Measurements from ENCODE around the gene ORC3.

ORC3 gene

GRCh38 chr6:87589693-87590416 is at the start of gene ORC3, which contains the start of gene RARS2:
ORC3 (plus strand) TSS chr6:87590135; CDS start chr6:87590169, 34 bp downstream.
RARS2 (minus strand) TSS chr6:87589987; CDS start chr6:87589957, 30 bp downstream.
- FAIRE-seq, result peak; percentile 91

DNA sequence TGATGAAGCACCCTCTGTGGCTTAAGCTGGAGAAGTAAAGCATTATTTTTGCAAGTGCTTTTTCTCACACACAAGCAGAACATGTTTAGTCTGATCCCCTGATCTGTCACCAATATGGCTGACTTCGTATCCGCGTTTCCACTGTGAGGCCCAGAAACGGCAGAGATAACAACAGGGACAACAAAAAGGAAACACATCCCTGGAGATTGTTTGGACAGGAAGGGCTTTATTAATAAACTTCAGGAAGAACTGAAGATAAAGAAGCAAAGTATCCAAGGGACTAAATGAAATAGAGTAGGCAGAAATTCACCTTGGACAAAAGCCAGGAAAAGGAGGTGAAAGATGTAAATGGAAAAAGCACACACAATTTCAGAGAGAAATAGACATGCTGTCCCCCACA is 49.4 kb upstream of the ORC3 start:
- FAIRE-seq, result no peak

- no peak for FAIRE-seq
Measured at GRCh38 chr6:87541041-87541440, 48.9 kb upstream of the ORC3 start.

DNA sequence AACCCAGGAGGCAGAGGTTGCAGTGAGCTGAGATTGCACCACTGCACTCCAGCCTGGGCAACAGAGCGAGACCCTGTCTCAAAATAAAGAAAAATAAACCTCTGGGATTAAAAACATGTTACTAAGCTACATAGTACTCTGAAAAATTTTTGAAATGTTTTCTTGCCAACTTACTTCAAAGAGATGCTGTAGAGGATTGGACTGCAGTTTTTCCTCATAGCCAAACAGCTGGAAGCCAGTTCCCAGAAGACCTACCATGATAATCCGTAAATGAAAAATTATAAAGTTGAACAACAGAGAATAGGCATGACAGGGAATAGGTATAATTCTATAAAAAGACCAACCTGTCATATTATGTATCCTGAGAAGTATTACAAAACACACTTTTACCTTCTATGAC is 48.2 kb upstream of the ORC3 start:
- no peak for FAIRE-seq

DNA sequence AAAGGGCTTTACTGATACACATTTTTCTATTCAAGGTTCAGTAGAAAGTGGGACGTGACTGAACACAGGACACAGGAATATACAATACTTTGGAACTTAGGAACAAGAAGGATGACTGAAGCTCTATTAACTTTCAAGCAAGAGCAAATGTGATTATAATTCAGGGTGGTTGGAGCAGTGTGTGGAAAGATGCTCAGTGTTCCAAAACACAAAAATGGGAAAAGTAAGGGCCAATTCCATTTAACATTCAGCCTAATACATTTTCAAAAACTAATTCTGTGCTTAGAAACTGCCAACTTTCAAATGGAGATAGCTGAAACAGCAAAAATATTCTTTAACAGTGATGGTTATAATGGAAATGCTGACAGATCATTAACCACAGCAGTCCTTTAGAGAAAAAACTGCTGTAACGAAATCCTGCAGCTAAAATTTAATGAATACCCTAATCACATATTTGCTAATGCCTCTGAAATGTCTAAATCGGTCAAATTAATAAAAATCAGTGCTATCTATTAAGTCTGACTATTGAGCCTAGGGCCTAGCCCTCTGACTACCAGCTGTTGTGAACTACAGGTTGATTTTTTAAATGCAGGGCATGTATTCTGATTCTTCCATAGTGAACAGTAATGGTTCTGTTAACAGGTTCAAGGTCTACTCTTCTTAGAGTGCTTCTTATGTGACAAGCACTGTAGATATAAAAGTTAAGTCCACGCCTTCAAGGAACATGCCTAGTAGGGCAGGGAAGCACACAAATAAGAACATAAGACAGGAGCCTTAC is 46.0 kb upstream of the ORC3 start:
- no peak for FAIRE-seq

GRCh38 chr6:87544474-87544735 is 45.5 kb upstream of the ORC3 start:
- no peak for FAIRE-seq

- no peak for FAIRE-seq
Measured at GRCh38 chr6:87551799-87552198, 38.1 kb upstream of the ORC3 start.

- no peak for FAIRE-seq
Measured at GRCh38 chr6:87553159-87553765, 36.7 kb upstream of the ORC3 start.

DNA sequence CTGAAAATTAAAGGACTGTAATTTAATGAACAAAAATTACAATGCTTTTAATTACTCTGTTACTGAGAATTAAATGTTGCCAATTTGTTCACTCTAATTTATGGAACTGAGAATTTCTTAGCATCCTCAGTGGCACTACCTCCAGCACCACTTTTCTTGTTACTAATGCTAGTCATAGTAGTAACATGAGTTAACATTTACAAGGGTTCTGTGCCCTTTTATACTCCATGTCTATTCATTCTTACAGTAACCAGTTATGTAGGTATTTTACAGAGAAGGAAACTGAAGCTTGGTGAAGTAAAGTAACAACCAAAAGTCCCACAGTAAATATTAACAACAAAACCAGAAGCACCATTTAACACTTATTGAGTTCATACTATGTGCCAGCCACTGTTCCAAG is 34.4 kb upstream of the ORC3 start:
- no peak for FAIRE-seq

GRCh38 chr6:87558446-87558845 is 31.5 kb upstream of the ORC3 start:
- FAIRE-seq, result no peak

- FAIRE-seq, result no peak
Measured at GRCh38 chr6:87561017-87561416, 28.9 kb upstream of the ORC3 start.

GRCh38 chr6:87572021-87572420 is 17.9 kb upstream of the ORC3 start:
- no peak for FAIRE-seq

DNA sequence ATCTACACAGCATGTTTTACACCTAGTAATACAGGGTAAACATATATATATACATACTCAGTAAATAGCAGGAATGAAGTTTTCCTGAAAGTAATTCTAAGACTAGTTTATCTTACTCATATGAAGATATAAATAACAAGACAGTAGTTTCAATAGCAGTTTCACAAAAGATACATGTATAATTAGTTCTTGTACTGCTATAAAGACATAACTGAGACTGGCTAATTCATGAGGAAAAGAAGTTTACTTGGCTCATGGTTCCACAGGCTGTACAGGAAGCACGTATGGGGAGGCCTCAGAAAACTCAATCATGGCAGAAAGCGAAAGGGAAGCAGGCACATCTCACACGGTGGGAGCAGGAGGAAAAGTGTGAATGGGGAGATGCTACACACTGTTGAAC is 17.1 kb upstream of the ORC3 start:
- no peak for FAIRE-seq

- no peak for FAIRE-seq
Measured at GRCh38 chr6:87573307-87574024, 16.5 kb upstream of the ORC3 start.

DNA sequence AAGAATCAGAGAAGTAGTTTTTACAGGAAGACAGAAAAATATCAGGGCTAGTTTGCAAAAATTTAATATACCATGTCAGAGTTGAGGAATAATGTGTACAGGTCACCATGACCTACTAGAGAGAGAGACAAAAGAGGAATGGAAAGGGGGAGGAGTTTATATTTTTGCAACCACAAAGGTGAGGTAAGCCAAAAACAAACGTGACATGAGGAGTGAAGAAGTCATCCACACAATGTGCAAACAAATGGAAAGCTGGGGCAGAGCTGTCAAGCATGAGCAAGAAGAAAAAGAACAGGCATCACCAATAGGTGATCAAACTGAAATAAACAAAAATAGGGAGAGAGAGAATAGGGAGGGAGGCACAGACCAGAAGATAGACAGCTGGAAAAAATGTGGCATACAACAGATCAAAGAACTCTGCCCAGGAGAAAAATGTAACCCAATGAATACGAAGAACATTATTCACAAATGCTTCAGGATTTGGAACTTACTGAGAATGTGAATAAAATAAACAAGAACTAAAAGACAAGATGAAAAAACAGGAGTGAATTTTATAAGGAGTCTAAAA is 15.6 kb upstream of the ORC3 start:
- peak; percentile 6 for FAIRE-seq

DNA sequence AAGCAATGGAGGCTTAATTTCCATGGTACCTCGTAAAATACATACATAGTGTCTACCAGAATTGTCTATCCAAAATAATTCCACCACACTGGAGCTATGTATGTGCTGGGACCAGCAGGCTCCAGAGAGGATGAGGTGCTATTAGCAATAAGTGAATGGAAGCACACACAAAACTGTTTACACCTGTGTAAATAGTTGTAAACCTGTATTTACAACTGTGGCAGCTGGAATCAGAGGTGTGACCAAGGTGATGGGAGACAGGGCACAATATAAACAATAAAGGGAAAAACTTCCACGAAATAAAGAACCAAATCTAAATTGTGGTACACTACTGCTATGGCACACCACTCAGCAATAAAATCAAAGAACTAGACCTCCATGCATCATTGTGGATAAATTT is 14.5 kb upstream of the ORC3 start:
- FAIRE-seq, result no peak

- no peak for FAIRE-seq
Measured at GRCh38 chr6:87583822-87584221, 6.1 kb upstream of the ORC3 start.

GRCh38 chr6:87586371-87587077 is 3.4 kb upstream of the ORC3 start:
- FAIRE-seq, result no peak

GRCh38 chr6:87588756-87589407 is 1.1 kb upstream of the ORC3 start:
- FAIRE-seq, result no peak

DNA sequence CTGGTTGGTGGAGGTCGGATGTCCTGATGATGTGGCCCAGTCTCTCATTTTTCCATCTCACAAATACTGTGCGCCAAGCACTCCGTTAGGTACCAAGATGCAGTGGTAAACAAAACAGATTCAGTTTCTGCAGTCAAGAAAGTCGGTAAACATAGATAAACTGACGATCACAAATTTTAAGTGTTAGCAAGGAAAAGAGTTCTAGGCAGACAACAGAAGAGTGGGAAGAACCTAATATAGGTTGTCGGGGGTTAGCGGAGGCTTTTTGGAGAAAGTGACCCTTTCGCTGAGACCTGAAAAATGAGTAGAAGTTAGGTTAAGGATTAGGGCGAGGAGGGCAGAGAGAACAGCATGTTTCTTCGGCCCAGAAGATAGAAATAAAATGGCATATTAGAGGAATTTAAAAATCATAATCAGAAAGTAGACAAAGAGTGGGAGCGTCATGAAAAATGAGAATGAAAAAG is 514 bp downstream of the ORC3 start:
- no peak for FAIRE-seq

DNA sequence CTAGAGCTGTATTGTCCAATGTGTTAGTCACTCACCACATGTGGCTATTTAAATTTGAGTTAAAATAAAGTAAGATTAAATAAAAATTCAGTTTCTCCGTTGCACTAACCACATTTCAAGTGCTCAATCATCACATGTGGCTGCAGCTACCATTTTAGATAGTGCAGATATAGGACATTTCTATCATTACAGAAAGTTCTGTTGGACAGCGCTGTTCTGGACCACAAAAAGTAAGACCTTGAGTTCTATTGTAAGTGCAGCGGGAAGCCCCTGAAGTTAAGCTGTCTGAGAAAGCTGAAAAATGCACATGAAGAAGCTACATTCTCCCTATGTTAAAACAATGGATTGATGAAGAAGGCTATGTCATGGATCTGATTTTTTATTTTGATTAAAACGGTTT is 1.1 kb downstream of the ORC3 start:
- no peak for FAIRE-seq

- no peak for FAIRE-seq
Measured at GRCh38 chr6:87600576-87600975, 10.6 kb downstream of the ORC3 start.
